Measurements from ENCODE around the gene NIPSNAP3A.

DNA sequence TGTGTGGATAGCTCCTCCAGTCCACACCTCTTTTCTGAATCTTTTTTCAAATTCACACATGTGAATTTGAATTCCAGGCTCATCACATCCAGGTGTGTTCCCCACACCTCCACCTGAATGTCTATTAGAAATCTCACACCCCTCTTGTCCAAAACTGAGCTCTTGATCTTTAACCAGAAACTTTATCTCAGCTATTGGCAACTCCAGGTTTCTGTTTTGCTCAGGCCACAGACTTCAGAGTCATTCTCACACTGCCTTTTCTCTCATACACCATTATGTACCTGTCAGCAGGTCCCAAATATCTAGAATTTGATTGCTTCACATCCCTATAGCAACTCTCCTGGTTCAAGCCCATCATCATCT, 28.1 kb downstream of the NIPSNAP3A start:
- TF ChIP-seq, protein P1, sequence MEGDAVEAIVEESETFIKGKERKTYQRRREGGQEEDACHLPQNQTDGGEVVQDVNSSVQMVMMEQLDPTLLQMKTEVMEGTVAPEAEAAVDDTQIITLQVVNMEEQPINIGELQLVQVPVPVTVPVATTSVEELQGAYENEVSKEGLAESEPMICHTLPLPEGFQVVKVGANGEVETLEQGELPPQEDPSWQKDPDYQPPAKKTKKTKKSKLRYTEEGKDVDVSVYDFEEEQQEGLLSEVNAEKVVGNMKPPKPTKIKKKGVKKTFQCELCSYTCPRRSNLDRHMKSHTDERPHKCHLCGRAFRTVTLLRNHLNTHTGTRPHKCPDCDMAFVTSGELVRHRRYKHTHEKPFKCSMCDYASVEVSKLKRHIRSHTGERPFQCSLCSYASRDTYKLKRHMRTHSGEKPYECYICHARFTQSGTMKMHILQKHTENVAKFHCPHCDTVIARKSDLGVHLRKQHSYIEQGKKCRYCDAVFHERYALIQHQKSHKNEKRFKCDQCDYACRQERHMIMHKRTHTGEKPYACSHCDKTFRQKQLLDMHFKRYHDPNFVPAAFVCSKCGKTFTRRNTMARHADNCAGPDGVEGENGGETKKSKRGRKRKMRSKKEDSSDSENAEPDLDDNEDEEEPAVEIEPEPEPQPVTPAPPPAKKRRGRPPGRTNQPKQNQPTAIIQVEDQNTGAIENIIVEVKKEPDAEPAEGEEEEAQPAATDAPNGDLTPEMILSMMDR (conservative IDR thresholded peaks at IDR 0.05 in 1 of 2, IDR thresholded peaks at IDR 0.05 in 1 of 2; ENCODE audit: extremely low read depth in 1 of 2, insufficient read depth in 1 of 2, low read depth in 1 of 2, low read length in 2 of 2), result no peak
- no peak for TF ChIP-seq EZH2 (IDR thresholded peaks at IDR 0.05; ENCODE audit: borderline replicate concordance, low read length)

Data from mammary epithelial cell (primary cell).